A549 (cell line): ENCODE data around the gene RLBP1. TPM values are rescaled to one million over a fixed set of nuclear protein-coding genes. Genes with fewer than 3 reads are reported as not detected.

Experiments
- ATAC-seq, 2 experiments: fragments of 200-7000 bp in 1 of 2; fragments of >200 bp in 1 of 2; cut with Nextera tagmentation in 1 of 2; cut with Tn5 transposase in 1 of 2; 3 replicates each; pipeline versions ENCODE4 v1.8.0 to v1.9.1; 2018 to 2020; ENCODE audit warnings: mild to moderate bottlenecking in 1 of 2, moderate library complexity in 1 of 2
- CTCF ChIA-PET: fragments of 300-600 bp; sonication (Branson Sonifier 250); formaldehyde crosslinking; extraction: SDS; loops from one replicate; lab custom pipeline; 2021; ENCODE audit warnings: antibody characterized with exemption, inconsistent platforms; lab: Yijun Ruan, JAX
- POLR2A ChIA-PET: fragments of 350-600 bp; formaldehyde crosslinking; extraction: SDS; loops from one replicate; lab custom pipeline; 2021; ENCODE audit warnings: antibody characterized with exemption, inconsistent platforms; lab: Yijun Ruan, JAX
- DNase-seq, 2 experiments: peaks; one replicate each; pipeline versions ENCODE4 v3.0.0 to v3.0.0-alpha.2; 2011 to 2016; ENCODE audit warnings: low read depth in 1 of 2, low spot score in 1 of 2
- FAIRE-seq: peaks from 2 replicates; lab custom pipeline; 2011; peaks lifted over from hg19 to GRCh38; lab: Jason Lieb, UNC
- H3K27ac ChIP-seq, 2 experiments: fragments of >200 bp; sonication (Bioruptor Twin); formaldehyde crosslinking; 3 replicates each; pipeline ENCODE4 v1.5.1; 2016 to 2017
- H3K4me1 ChIP-seq: fragments of >200 bp; sonication (Bioruptor Twin); formaldehyde crosslinking; 3 replicates; pipeline ENCODE4 v1.6.1; 2016
- H3K4me2 ChIP-seq: fragments of >200 bp; sonication (Bioruptor Twin); formaldehyde crosslinking; 3 replicates; pipeline ENCODE4 v1.6.1; 2016
- H3K4me3 ChIP-seq: fragments of >200 bp; sonication (Bioruptor Twin); formaldehyde crosslinking; 3 replicates; pipeline ENCODE4 v1.5.1; 2016
- H3K9me3 ChIP-seq: fragments of >200 bp; sonication (Bioruptor Twin); formaldehyde crosslinking; 3 replicates; pipeline ENCODE4 v1.6.1; 2016
- BCL3 ChIP-seq: fragments of >200 bp; sonication (Bioruptor Twin); formaldehyde crosslinking; IDR thresholded peaks from 3 replicates; pipeline ENCODE4 v1.6.1; 2016
- CHD2 ChIP-seq: fragments of 150-350 bp; IDR thresholded peaks from 2 replicates; pipeline ENCODE4 v1.6.1; 2014; ENCODE audit warnings: low read length; ENCODE audit not compliant: partially characterized antibody
- CHD4 ChIP-seq: fragments of 200-600 bp; sonication (generic); IDR thresholded peaks from 2 replicates; pipeline ENCODE4 v1.6.1; 2016; ENCODE audit warnings: antibody characterized with exemption, mild to moderate bottlenecking, borderline replicate concordance
- ESRRA ChIP-seq: fragments of 150-350 bp; IDR thresholded peaks from 2 replicates; pipeline ENCODE4 v1.6.1; 2014; ENCODE audit warnings: mild to moderate bottlenecking, low read length, borderline replicate concordance
- FOSB ChIP-seq: fragments of 250-450 bp; sonication (Bioruptor Pico); IDR thresholded peaks from 2 replicates; pipeline ENCODE4 v1.5.0; 2020; ENCODE audit warnings: mild to moderate bottlenecking, moderate library complexity
- FOSL2 ChIP-seq, 2 experiments: fragments of 450-650 bp in 1 of 2; fragments of >200 bp in 1 of 2; sonication (Bioruptor Twin) in 1 of 2; formaldehyde crosslinking; IDR thresholded peaks; 2 replicates each; pipeline versions ENCODE4 v1.5.0 to v1.6.1; 2016 to 2020; ENCODE audit warnings: mild to moderate bottlenecking in 1 of 2, moderate library complexity in 1 of 2
- GATA3 ChIP-seq: IDR thresholded peaks from 2 replicates; pipeline ENCODE4 v1.6.1; 2012; ENCODE audit warnings: borderline replicate concordance
- HMGXB4 ChIP-seq: fragments of 250-450 bp; sonication (Bioruptor Pico); IDR thresholded peaks from 2 replicates; pipeline ENCODE4 v1.5.0; 2021; ENCODE audit warnings: mild to moderate bottlenecking, moderate library complexity, borderline replicate concordance
- HOXA7 ChIP-seq: fragments of 250-450 bp; sonication (Bioruptor Pico); IDR thresholded peaks from 2 replicates; pipeline ENCODE4 v1.5.0; 2020; ENCODE audit warnings: mild to moderate bottlenecking, moderate library complexity
- HOXB13 ChIP-seq: fragments of 250-450 bp; sonication (Bioruptor Pico); IDR thresholded peaks from 2 replicates; pipeline ENCODE4 v1.5.0; 2020; ENCODE audit warnings: low read depth, mild to moderate bottlenecking, moderate library complexity
- JUN ChIP-seq, 2 experiments: fragments of >200 bp; sonication (Bioruptor Twin); formaldehyde crosslinking; IDR thresholded peaks; 2 replicates in 1 of 2; 3 replicates in 1 of 2; pipeline ENCODE4 v1.6.1; 2016 to 2017
- KDM1A ChIP-seq: fragments of 200-600 bp; sonication (generic); IDR thresholded peaks from 2 replicates; pipeline ENCODE4 v1.6.1; 2016; ENCODE audit warnings: low read depth, mild to moderate bottlenecking
- MAZ ChIP-seq: fragments of 150-350 bp; IDR thresholded peaks from 2 replicates; pipeline ENCODE4 v1.6.1; 2014; ENCODE audit warnings: antibody characterized with exemption, low read depth, low read length, borderline replicate concordance
- PHF8 ChIP-seq: fragments of 200-600 bp; sonication (generic); IDR thresholded peaks from 2 replicates; pipeline ENCODE4 v1.6.1; 2016; ENCODE audit warnings: low read depth, mild to moderate bottlenecking, antibody characterized with exemption, moderate library complexity, borderline replicate concordance
- POLR2A ChIP-seq: IDR thresholded peaks from 2 replicates; pipeline ENCODE4 v1.6.1; 2012; ENCODE audit warnings: mild to moderate bottlenecking, low read length
- RAD21 ChIP-seq, 2 experiments: fragments of >200 bp in 1 of 2; sonication (Bioruptor Twin) in 1 of 2; formaldehyde crosslinking in 1 of 2; IDR thresholded peaks in 1 of 2; conservative IDR thresholded peaks in 1 of 2; 2 replicates in 1 of 2; 3 replicates in 1 of 2; pipeline ENCODE4 v1.6.1; 2012 to 2018; ENCODE audit warnings: inconsistent platforms in 1 of 2
- RARB ChIP-seq: fragments of 250-450 bp; sonication (Bioruptor Pico); IDR thresholded peaks from 2 replicates; pipeline ENCODE4 v1.8.0; 2021; ENCODE audit warnings: mild to moderate bottlenecking, moderate library complexity
- REST ChIP-seq: fragments of 200-600 bp; sonication (generic); IDR thresholded peaks from 2 replicates; pipeline ENCODE4 v1.6.1; 2016; ENCODE audit warnings: antibody characterized with exemption, mild to moderate bottlenecking, moderate library complexity
- RFX5 ChIP-seq: fragments of 450-650 bp; IDR thresholded peaks from 2 replicates; pipeline ENCODE4 v1.7.1; 2014; ENCODE audit warnings: antibody characterized with exemption, mild to moderate bottlenecking, moderate library complexity
- SREBF2 ChIP-seq: fragments of 450-650 bp; IDR thresholded peaks from 2 replicates; pipeline ENCODE4 v1.6.1; 2014; ENCODE audit warnings: mild to moderate bottlenecking, moderate library complexity
- TP53 ChIP-seq: fragments of 250-450 bp; sonication (Bioruptor Pico); IDR thresholded peaks from 2 replicates; pipeline ENCODE4 v1.5.0; 2021; ENCODE audit warnings: mild to moderate bottlenecking, moderate library complexity
- USF2 ChIP-seq: fragments of 450-650 bp; IDR thresholded peaks from 2 replicates; pipeline ENCODE4 v1.6.1; 2014; ENCODE audit warnings: antibody characterized with exemption
- ZC3H11A ChIP-seq: fragments of 450-650 bp; IDR thresholded peaks from 2 replicates; pipeline ENCODE4 v1.6.1; 2014; ENCODE audit warnings: antibody characterized with exemption, mild to moderate bottlenecking
- ZNF302 ChIP-seq: fragments of 250-450 bp; sonication (Bioruptor Pico); IDR thresholded peaks from 2 replicates; pipeline ENCODE4 v1.9.0; 2021; ENCODE audit warnings: inconsistent platforms, mild to moderate bottlenecking, moderate library complexity
- WGBS: methylation state at CpG from one replicate; pipeline ENCODE4 v1.1.6; 2017; ENCODE audit errors: missing lambda C conversion rate; 5-methylcytosine and 5-hydroxymethylcytosine counted together
- polyA plus RNA-seq, 4 experiments: library from polyadenylated mRNA; depleted of rRNA in 3 of 4; stranded (reverse); fragments of >200 nt; fragmentation: RNase III in 1 of 4; extraction: RNeasy Plus Mini Kit Qiagen cat#74134 plus additional on column Dnase treatment in 1 of 4; gene quantifications; 2 replicates in 3 of 4; 3 replicates in 1 of 4; pipeline ENCODE4 v1.2.3, GENCODE V29; 2011 to 2017

RLBP1 gene
- polyA plus RNA-seq, 2 of the 4 experiments (the other 2 are of a cell fraction) = not detected

GRCh38 chr15:89165677-89166076, 55.7 kb downstream of the RLBP1 start:
- FAIRE-seq = no peak
- whole genome bisulfite sequencing = 67% methylated on average over 2 of the region's 2 CpGs
- Histone ChIP-seq H3K27ac (peak overlapping the region; percentile 3; a peak in 1 of 6 replicates), H3K9me3 (no peaks in the 10 kb centered on the region)
- DNase-seq = no peak
- CTCF ChIA-PET = interaction anchor here (1.3 to 21.7 kb wide), 7 partner anchors 9 to 132 kb away, joined by 3 to 735 read pairs (median 22); no protein-coding TSS in a partner anchor
- no peak for TF ChIP-seq SREBF2
- no peak for TF ChIP-seq ESRRA
- TF ChIP-seq PHF8 = no peak
- no peak for TF ChIP-seq RFX5
- no peak for TF ChIP-seq POLR2A
- no peak for TF ChIP-seq RAD21 (conservative IDR thresholded peaks at IDR 0.05 in 1 of 2, IDR thresholded peaks at IDR 0.05 in 1 of 2)
- no peak for TF ChIP-seq JUN (IDR thresholded peaks at IDR 0.05)
- TF ChIP-seq RARB (CRISPR knock-in tag) = no peak
- no peak for TF ChIP-seq HMGXB4 (CRISPR knock-in tag)
- no peak for TF ChIP-seq CHD4
- no peak for TF ChIP-seq USF2
- no peak for TF ChIP-seq TP53 (CRISPR knock-in tag)
- no peak for TF ChIP-seq GATA3
- no peak for TF ChIP-seq MAZ
- TF ChIP-seq, all 56 proteins: peak for 0
- no peak for ATAC-seq
- peaks cover 36% of the 10 kb centered on the region for H3K4me1 ChIP-seq
- 0 out of 3 replicates have a peak overlapping the region, but pooled peaks have one; percentile 9 for H3K4me2 ChIP-seq
- no peak overlapping the region for H3K4me3 ChIP-seq
- POLR2A ChIA-PET = no interaction called here

GRCh38 chr15:89164712-89165211, 56.6 kb downstream of the RLBP1 start:
- DNase-seq (no peak), FAIRE-seq (no peak), ATAC-seq (no peak)
- Histone ChIP-seq H3K27ac (no peak overlapping the region), H3K4me3 (no peak overlapping the region), H3K4me2 (no peak overlapping the region), H3K9me3 (no peaks in the 10 kb centered on the region), H3K4me1 (peaks cover 36% of the 10 kb centered on the region)
- TF ChIP-seq FOSL2 (IDR thresholded peaks at IDR 0.05) (no peak), FOSL2 (CRISPR knock-in tag; IDR thresholded peaks at IDR 0.05) (no peak), RARB (CRISPR knock-in tag) (no peak), GATA3 (no peak), SREBF2 (no peak), CHD2 (no peak), HOXA7 (CRISPR knock-in tag) (no peak), KDM1A (no peak)
- CTCF ChIA-PET = interaction anchor here (0.8 to 21.7 kb wide), 7 partner anchors 10 to 109 kb away, joined by 4 to 735 read pairs (median 22); no protein-coding TSS in a partner anchor
- POLR2A ChIA-PET = no interaction called here
- 75% methylated on average over 7 of the region's 7 CpGs for WGBS

- FAIRE-seq (no peak), DNase-seq (no peak), ATAC-seq (no peak)
- Histone ChIP-seq H3K4me2 (no peak overlapping the region), H3K9me3 (no peaks in the 10 kb centered on the region), H3K4me1 (peaks cover 35% of the 10 kb centered on the region), H3K27ac (no peak overlapping the region), H3K4me3 (no peak overlapping the region)
- 95% methylated on average over 5 of the region's 5 CpGs for WGBS
- ChIA-PET POLR2A (no interaction called here), CTCF (interaction anchor here (0.5 to 21.7 kb wide), 5 partner anchors 11 to 496 kb away, joined by 3 to 735 read pairs (median 187); no protein-coding TSS in a partner anchor)
- TF ChIP-seq PHF8 = no peak
- TF ChIP-seq ZC3H11A = no peak
- TF ChIP-seq ZNF302 (CRISPR knock-in tag) = no peak
- TF ChIP-seq REST = no peak
- no peak for TF ChIP-seq HOXB13
- TF ChIP-seq BCL3 = no peak
- TF ChIP-seq FOSB (CRISPR knock-in tag) = no peak
These were observed 57.9 kb downstream of the RLBP1 start for GRCh38 chr15:89163271-89164055.
